RWPE2 (cell line): ENCODE data around the gene INHBE.

Experiments
- ATAC-seq: fragments of 200-7000 bp; cut with Tn5 transposase; 3 replicates; pipeline ENCODE4 v1.9.1; 2021; ENCODE audit warnings: low read depth
- DNase-seq: peaks from one replicate; pipeline ENCODE4 v3.0.0-alpha.2; 2020; ENCODE audit warnings: low spot score
- H3K27ac ChIP-seq: fragments of 450-650 bp; 2 replicates; pipeline ENCODE4 v1.5.1; 2017; ENCODE audit warnings: mild to moderate bottlenecking; ENCODE audit not compliant: poor library complexity, severe bottlenecking
- H3K27me3 ChIP-seq: fragments of 250-450 bp; sonication (Bioruptor Pico); 2 replicates; pipeline ENCODE4 v1.5.1; 2021; ENCODE audit warnings: mild to moderate bottlenecking, moderate library complexity; ENCODE audit not compliant: insufficient read depth, poor library complexity, severe bottlenecking
- H3K36me3 ChIP-seq: fragments of 250-450 bp; sonication (Bioruptor Pico); 2 replicates; pipeline ENCODE4 v1.5.1; 2020; ENCODE audit warnings: low read depth, mild to moderate bottlenecking, moderate library complexity
- H3K4me1 ChIP-seq: fragments of 250-450 bp; sonication (Bioruptor Pico); 2 replicates; pipeline ENCODE4 v1.5.1; 2021; ENCODE audit warnings: mild to moderate bottlenecking, moderate library complexity; ENCODE audit not compliant: insufficient read depth, poor library complexity, severe bottlenecking
- H3K4me3 ChIP-seq: fragments of 250-450 bp; sonication (Bioruptor Pico); 2 replicates; pipeline ENCODE4 v1.5.1; 2021; ENCODE audit warnings: mild to moderate bottlenecking, moderate library complexity; ENCODE audit not compliant: severe bottlenecking
- H3K9me3 ChIP-seq: fragments of 250-450 bp; sonication (Bioruptor Pico); 2 replicates; pipeline ENCODE4 v1.5.1; 2021; ENCODE audit warnings: mild to moderate bottlenecking, moderate library complexity; ENCODE audit not compliant: severe bottlenecking
- CTCF ChIP-seq: fragments of 450-650 bp; IDR thresholded peaks from one replicate; pipeline ENCODE4 v1.5.1; 2017; ENCODE audit warnings: mild to moderate bottlenecking, moderate library complexity; ENCODE audit not compliant: poor library complexity, severe bottlenecking

INHBE gene

GRCh38 chr12:57487597-57488401, 32.7 kb downstream of the INHBE start, which contains the start of gene MARS1:
TSS of gene MARS1 (plus strand) at chr12:57488068. CDS start at chr12:57488091, 23 bp downstream.
- Histone ChIP-seq H3K27ac (peak within 1 kb of the TSS; percentile 35), H3K36me3 (peaks cover 45% of the 10 kb centered on the region), H3K9me3 (no peaks in the 10 kb centered on the region), H3K27me3 (no peaks in the 10 kb centered on the region), H3K4me1 (peaks cover 5% of the 10 kb centered on the region), H3K4me3 (peak within 1 kb of the TSS; percentile 87)
- TF ChIP-seq CTCF: peak; percentile 59
- ATAC-seq: peak; percentile 99
- DNase-seq: peak; percentile 92

- no peaks in the 10 kb centered on the region for H3K9me3 ChIP-seq
- H3K4me1 ChIP-seq: peaks cover 5% of the 10 kb centered on the region
- no peak for ATAC-seq
- no peaks in the 10 kb centered on the region for H3K27me3 ChIP-seq
- peak overlapping the region; percentile 87 for H3K4me3 ChIP-seq
- no peak for DNase-seq
- peaks cover 48% of the 10 kb centered on the region for H3K36me3 ChIP-seq
- no peak for TF ChIP-seq CTCF
- peak overlapping the region; percentile 35 for H3K27ac ChIP-seq
Measured at GRCh38 chr12:57488402-57489156, 33.5 kb downstream of the INHBE start.

GRCh38 chr12:57489157-57489641, 34.1 kb downstream of the INHBE start:
- peaks cover 52% of the 10 kb centered on the region for H3K36me3 ChIP-seq
- H3K4me1 ChIP-seq: peaks cover 5% of the 10 kb centered on the region
- no peak overlapping the region for H3K27ac ChIP-seq
- no peak for ATAC-seq
- TF ChIP-seq CTCF: no peak
- no peaks in the 10 kb centered on the region for H3K9me3 ChIP-seq
- H3K27me3 ChIP-seq: no peaks in the 10 kb centered on the region
- no peak for DNase-seq
- H3K4me3 ChIP-seq: peak overlapping the region; percentile 87

- Histone ChIP-seq H3K27me3 (no peaks in the 10 kb centered on the region), H3K36me3 (peaks cover 57% of the 10 kb centered on the region), H3K9me3 (no peaks in the 10 kb centered on the region), H3K4me1 (peaks cover 5% of the 10 kb centered on the region), H3K27ac (no peak overlapping the region), H3K4me3 (no peak overlapping the region)
- no peak for DNase-seq
- no peak for ATAC-seq
- TF ChIP-seq CTCF: no peak
Measured at GRCh38 chr12:57490126-57490525, 35.0 kb downstream of the INHBE start.
